NCI-H2107 treated with DMSO at 0.1 percent for 48 hours (cell line): ENCODE measurements around the gene SNX1.
"Not testable (repeated sequence)": the region's sequence is repeated elsewhere in the genome, so short reads cannot be mapped to it uniquely, and the experiment has no call there.

Experiments used
- DNase-seq: peaks from one replicate; lab custom pipeline; 2025; ENCODE audit not compliant: unreplicated experiment; lab: John Stamatoyannopoulos, UW

SNX1 gene

GRCh38 chr15:64073496-64073895 lies 22.3 kb upstream of the SNX1 start:
- DNase-seq, result not testable (repeated sequence)

GRCh38 chr15:64082757-64083156 lies 13.0 kb upstream of the SNX1 start:
- no peak for DNase-seq

- DNase-seq, result no peak
These were observed 6.1 kb upstream of the SNX1 start for GRCh38 chr15:64089543-64090280.

- no peak for DNase-seq
These were observed 5.3 kb upstream of the SNX1 start for GRCh38 chr15:64090527-64090926.

DNA sequence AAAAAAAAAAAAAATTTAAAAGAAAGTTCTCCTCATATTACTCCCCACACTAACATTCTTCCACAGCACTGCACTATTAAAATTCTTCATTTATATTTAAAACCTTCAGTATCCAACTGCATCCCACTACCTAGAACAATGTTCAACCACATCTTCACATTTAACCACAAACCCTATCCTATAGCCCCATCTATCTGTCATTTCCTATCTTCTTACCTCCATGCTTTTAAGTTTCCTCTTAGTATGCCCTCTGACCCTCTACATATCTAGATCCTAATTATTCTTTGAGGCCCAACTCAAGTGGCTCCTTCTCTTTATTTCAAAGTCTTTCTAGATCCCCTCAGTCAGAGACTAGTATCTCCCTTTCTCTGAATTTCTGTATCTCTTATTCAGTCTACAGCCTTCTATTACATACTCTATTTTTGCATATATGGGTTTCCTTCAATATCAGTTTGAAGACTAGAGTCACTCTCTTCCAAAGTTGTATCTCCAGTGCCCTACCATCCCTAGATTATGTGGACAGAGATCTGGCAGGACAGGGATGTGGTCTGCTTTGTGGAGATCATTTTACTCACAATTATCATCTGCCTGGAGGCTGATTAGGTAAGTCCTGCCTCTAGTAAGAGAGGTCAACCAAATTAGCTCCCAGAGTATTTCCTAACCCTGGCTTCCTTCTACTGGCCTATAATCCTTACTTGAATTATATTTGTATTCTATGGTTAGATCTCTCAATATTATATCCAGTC lies 3.5 kb upstream of the SNX1 start:
- no peak for DNase-seq

GRCh38 chr15:64092864-64093626 lies 2.7 kb upstream of the SNX1 start:
- DNase-seq, result no peak

DNA sequence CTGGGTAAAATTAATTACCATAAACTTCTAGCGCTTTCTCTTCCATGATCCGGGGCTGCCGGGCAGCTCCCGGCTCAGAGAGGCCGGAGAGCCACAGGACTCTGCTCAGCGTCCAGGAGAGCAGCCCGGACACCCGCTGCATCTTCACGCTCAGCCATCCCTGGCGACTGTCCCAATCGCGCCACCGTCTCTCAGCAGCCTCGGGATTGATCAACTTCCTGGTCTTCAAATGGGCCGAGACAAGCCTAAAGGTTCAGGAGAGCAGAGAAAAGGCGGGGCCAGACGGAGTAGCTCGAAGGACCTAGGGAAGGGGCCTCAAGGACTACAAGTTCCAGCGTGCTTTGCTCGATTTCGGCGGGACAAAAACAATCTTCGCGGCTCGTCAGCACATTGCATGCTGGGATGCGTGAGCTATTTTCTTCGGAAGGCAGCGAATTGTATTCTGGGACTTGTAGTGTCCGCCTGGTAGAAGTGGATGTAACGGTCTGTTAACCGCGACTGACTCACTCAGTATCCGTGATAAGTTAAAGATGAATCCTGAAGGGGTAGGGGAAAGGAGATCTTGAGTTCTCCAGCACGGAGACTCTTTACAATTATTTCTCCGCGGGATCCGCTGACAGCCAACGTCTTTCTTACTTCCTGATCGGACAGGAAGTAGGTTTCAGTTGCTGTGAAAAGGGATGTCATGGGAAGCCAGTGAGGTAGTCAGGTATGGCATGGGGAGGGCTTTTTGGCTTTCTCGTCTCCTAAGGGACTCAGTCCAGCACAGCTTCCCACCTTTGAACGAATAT lies 2.0 kb upstream of the SNX1 start, which contains the start of gene CIAO2A:
Gene CIAO2A, minus strand, starts transcription at position 212 of the 791 bp plus-strand sequence. Its CDS starts 70 bp downstream, at position 142.
- peak; percentile 92 for DNase-seq

GRCh38 chr15:64095431-64095794 lies 369 bp upstream of the SNX1 start:
- DNase-seq, result no peak

DNA sequence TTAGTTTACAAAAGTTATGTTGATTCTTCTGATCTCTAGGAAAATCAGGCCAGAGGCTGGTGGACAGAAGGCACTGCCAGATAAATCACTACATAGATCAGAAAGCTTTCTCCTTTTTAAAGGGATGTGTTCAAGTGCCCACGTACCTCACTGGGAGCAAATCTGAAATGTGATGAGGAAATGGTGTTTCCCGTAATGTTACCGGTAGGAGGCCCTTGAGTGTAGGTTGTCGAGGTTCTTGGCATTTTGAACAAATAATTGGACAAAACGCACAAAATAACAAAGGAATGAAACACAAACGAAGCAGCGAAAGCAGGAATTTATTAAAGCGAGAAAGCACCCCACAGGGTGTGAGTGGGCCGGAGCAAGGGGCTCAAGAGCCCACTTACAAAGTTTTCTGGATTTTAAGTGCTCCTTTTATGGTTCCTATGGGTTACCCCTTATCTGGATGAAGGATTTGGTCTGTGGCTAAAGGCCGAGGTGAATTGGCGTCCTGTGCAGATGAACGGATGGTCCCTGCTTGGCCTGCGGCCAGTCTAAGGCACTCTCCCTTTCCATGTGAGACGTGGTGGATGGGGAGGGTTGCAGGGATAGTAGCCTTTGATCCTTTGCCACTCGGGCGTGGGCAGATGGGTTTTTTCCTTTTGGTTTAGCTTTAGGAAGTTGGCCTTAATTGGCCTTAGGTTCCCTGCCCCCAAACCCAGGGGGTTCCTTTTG lies 1.0 kb downstream of the SNX1 start:
- no peak for DNase-seq

DNA sequence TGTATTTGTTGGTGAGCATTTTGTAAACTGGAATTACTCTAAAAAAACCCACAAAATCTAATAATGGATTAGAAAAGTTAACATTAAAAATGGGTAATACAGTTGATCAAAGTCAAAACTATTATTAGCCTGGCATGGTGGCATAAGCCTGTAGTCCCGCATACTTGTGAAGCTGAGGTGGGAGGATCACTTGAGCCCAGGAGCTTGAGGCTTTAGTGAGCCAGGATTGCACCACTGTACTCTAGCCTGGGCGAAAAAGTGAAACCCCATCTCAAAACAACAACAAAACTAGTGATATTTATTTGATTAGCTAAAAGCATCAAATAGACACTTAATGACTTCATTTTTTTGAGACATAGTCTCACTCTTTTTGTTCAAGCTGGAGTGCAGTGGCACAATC lies 3.6 kb downstream of the SNX1 start:
- no peak for DNase-seq

GRCh38 chr15:64100958-64101357 lies 5.2 kb downstream of the SNX1 start:
- DNase-seq, result no peak

- DNase-seq, result no peak
These were observed 6.7 kb downstream of the SNX1 start for GRCh38 chr15:64102497-64102896.

DNA sequence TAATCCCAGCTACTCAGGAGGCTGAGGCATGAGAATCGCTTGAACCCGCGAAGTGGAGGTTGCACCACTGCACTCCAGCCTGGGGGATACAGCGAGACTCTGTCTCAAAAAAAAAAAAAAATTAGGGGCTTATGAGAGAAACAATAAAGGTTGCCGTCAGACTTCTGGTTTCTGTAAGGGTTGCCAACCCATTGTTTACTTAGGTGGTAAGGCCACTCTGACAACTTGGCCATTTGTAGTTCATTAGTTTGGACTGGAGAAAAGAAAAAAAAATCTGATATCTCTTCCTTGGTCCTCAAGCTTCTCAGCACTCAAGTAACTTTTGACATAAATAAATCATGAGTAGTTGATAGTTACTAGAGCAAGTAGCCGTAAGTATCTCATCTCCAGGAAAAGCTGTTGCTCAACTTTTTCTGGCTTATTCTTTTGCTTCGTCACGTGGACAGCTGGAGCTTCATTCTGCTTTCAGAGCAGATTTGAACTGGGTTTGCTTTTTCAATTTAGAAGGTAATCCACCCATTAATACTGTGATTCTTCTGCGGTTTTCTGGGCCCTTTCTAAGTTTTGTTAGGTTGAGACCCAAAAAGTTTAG lies 9.4 kb downstream of the SNX1 start:
- no peak for DNase-seq

DNA sequence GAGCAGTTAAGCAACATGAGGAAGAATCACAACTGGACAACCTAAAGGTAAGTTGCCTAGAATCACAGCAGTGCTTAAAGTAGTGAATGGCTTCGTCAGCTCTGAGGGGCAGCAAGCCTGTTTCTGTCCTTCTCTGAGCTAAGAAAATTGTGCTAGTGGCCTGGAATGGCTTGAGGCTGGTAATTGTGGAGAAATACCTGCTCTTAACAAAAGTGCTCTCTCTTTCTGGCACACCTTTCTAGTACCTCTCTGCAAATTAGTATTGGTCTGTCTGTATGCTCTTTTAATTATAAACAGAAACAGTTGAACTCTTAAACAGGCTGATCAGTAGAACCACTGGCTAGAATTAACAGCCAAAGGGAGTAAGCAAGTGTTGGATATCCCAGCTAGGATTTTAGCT lies 11.6 kb downstream of the SNX1 start:
- DNase-seq, result no peak

GRCh38 chr15:64110108-64110701 lies 14.4 kb downstream of the SNX1 start:
- DNase-seq, result not testable (repeated sequence)

GRCh38 chr15:64110950-64111678 lies 15.3 kb downstream of the SNX1 start:
- no peak for DNase-seq

DNA sequence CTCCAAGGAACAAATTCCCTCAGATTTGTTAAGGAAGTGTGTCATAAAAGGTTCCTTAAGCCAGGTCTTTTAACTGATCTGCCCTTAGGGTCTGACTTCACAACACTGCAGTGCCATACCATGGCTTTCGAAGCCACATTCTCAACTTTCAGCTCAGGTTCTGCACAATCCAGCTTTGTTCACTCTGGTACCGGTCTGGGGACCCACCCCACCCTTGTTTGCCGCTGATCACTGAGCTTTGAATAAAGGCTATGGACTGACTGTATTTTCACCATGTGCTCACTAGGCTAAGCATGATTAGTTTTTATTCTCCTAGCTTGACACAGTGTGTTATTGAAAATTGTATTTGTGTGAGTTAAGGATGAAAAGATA lies 15.9 kb downstream of the SNX1 start:
- DNase-seq, result no peak

DNA sequence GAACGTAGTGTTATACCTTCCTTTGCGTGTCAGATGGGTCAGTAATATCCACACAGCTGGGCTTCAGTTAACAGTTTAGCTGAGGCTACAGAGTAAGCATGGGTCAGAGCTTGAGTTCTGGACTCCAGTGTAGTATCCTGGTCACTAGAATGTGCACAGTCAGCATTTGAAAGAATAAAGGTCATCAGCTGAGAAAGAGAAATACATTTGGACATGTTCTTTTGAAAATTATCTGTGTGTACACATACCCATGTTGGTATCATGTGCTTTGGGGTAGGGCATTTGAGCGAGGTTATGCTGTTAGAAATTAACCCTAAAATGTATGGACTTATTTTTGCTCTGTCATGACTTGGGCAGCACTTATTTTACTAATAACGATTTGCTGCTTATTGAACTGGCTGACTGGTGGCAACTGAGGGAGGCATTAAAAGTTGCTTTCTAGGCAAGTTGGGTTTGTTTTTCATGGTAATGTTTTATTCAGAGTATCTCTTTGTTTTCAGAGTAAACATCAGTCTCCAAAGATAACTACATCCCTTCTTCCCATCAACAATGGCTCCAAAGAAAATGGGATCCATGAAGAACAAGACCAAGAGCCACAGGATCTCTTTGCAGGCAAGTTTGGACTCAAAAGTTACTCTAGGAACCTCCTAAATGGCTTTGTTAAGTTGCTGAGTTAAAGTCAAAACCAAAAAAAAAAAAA lies 16.4 kb downstream of the SNX1 start:
- DNase-seq, result no peak
